Left renal cortex interstitium (tissue), 4 donors: ENCODE data around the gene CATSPERZ. TPM values are rescaled to one million over a fixed set of nuclear protein-coding genes. Genes with fewer than 3 reads are reported as not detected.
A peak's percentile ranks its signal among the peaks of the same experiment; 100 is the strongest.

ENCODE experiments used
- DNase-seq, 4 donors: peaks; one replicate each; pipeline ENCODE4 v3.0.0-alpha.2; 2013; ENCODE audit warnings: low read depth in 4 of 4, low spot score in 2 of 4, missing footprints in 1 of 4
- polyA plus RNA-seq, 4 donors: library from polyadenylated mRNA; unstranded; fragments of 120-200 nt; gene quantifications; one replicate each; pipeline ENCODE4 v1.2.1, GENCODE V29; 2013; ENCODE audit not compliant: insufficient read length in 4 of 4

CATSPERZ gene
- polyA plus RNA-seq, 4 donors, result 0.19 TPM; not detected in 3

DNA sequence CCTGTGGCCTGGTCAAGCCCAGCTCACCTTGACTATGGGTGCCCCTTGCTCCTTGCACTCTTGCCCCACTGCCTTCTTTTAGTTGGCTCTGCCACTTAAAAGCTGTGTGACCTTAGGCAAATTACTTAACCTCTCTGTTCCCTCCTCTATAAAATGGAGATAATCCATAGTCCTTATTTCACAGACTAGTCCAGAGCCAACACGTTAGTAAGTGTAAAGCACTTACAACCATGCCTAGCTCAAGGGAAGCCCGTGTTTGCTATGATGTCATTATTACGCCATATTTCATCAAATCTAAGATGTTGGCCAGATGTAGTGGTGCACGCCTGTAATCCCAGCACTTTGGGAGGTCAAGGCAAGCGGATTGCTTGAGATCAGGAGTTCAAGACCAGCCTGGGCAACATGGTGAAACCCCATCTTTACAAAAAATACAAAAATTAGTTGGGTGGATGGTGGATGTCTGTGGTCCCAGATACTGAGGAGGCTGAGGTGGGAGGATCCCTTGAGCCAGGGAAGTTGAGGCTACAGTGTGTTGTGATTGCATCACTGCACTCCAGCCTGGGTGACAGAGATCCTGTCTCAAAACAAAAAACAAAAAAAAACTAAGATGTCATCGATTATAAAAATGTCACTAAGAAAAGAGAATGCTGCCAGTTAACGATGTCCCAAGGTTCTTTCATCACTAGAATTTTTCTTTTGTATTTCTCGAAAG, 37.5 kb downstream of the CATSPERZ start:
- no peak for DNase-seq

DNA sequence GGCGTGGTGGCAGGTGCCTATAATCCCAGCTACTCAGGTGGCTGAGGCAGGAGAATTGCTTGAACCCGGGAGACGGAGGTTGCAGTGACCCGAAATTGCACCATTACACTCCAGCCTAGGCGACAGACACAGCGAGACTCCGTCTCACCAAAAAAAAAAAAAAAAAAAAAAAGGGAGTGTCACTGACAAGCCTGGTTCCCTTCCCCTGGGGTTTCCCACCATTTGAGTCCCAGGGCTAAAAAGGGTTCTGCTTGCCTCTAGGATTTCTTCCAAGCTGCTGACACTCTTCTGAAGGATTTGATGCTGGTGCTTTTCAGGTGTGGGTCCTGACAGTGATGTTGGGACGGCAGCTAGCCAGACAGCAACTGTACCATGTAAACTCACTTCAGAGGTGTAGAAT, 38.6 kb downstream of the CATSPERZ start:
- DNase-seq, result no peak

DNA sequence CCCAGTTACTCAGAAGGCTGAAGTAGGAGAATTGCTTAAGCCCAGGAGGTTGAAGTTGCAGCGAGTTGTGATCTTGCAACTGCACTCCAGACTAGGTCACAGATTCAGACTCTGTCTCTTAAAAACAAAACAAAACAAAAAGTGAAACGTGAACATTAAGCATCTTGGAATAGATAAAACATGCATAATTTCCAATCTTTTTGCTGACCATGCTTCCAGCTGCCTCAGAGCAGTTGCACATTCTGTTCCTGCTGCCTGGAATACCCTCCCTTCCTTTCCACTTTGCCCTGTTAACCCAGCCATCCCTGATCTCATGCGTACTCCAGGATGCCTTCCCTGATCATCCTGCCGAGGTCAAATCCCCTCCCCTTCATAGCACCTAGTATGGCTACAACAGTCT, 39.1 kb downstream of the CATSPERZ start:
- no peak for DNase-seq

GRCh38 chr11:64339754-64340408, 39.7 kb downstream of the CATSPERZ start, which contains the start of gene CCDC88B:
Gene CCDC88B, plus strand, starts transcription at chr11:64340204. Its CDS starts 63 bp downstream, at chr11:64340267.
- no peak for DNase-seq

DNA sequence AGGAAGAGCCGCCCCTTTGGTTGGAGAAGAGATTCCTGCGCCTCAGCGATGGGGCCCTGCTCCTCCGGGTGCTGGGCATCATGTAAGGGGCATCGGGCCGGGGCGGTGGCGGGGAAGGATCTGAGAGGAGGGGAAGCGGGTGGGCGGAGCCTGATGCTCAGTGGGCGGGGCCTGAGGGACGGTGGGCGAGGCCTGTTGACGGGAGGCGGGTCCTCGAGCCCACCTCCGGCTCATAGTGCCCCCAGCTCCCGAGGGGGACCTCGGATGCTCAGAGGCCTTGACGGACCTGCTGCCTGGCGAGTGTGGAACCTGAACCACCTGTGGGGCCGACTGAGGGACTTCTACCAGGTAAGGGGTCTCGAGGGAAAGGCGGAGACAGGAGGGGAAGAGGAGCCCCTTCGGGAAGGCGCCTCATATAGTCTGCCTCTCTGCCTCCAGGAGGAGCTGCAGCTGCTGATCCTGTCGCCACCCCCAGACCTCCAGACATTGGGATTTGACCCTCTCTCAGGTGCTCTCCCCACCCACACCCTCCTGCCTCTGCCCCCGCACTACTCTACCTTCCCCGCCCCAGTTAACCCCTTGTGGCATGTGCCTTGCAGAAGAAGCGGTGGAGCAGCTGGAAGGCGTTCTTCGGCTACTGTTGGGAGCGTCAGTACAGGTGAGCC, 40.6 kb downstream of the CATSPERZ start:
- DNase-seq, result no peak

- no peak for DNase-seq
Measured at GRCh38 chr11:64341429-64341828, 41.3 kb downstream of the CATSPERZ start.

DNA sequence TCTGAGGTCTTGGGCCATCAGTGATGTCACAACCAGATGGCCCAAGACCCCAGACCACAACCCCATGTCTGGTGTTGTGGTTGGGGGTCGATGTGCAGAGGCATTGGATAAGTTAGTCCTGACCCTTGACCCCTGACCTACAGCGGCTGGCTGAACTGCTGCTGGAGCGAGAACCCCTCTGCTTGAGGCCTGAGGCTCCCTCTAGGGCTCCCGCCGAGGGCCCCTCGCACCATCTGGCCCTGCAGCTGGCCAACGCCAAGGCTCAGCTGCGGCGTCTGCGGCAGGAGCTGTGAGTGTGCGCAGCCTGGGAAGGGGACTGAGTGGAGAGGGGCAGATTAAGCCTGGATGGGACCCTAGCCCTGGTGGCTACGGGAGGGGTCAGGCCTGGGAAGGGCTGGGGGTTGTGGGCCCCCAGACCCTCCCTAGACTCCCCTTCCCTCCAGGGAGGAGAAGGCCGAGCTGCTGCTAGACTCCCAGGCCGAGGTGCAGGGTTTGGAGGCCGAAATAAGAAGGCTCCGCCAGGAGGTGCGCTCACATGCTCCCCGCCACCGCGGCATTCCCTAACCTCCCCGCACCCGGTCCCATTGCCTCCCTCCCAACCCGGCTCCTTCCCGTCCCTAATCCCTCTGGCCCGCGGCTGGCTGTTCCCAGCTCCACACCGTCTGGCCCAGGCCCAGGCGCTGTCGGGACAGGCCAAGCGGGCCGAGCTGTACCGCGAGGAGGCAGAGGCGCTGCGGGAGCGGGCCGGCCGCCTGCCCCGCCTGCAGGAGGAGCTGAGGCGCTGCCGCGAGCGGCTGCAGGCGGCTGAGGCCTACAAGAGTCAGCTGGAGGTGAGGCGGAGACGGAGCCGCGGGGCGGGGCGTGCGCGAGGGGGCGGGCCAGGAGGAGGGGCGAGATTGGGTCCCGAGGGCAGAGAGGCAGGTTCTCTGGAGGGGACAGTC, 42.0 kb downstream of the CATSPERZ start:
- DNase-seq, result peak in 1 of 4 donors; percentile 62

- no peak for DNase-seq
Measured at GRCh38 chr11:64342869-64343745, 42.9 kb downstream of the CATSPERZ start.

- DNase-seq, result no peak
Measured at GRCh38 chr11:64343767-64344559, 43.8 kb downstream of the CATSPERZ start.

- DNase-seq, result no peak
Measured at GRCh38 chr11:64344787-64345186, 44.6 kb downstream of the CATSPERZ start.

GRCh38 chr11:64347193-64347867, 47.2 kb downstream of the CATSPERZ start:
- no peak for DNase-seq

GRCh38 chr11:64348383-64349024, 48.3 kb downstream of the CATSPERZ start:
- DNase-seq, result no peak

DNA sequence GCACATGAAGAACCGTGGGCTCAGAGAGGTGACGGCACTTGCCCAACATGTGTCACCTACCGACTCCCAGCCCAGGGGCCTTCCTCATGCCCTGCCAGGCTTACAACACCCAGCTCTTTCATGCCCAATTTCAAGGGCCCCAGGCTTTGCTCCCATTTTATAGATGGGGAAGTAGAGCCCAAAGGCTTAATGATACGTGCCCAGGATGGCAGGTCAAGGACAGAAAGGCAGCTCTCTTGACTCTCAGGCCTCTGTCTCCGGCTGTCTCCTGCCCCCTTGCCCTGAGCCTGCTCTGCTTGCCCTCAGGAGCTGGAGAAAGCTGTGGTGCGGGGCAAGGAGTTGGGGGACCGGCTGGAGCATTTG, 48.8 kb downstream of the CATSPERZ start:
- no peak for DNase-seq

DNA sequence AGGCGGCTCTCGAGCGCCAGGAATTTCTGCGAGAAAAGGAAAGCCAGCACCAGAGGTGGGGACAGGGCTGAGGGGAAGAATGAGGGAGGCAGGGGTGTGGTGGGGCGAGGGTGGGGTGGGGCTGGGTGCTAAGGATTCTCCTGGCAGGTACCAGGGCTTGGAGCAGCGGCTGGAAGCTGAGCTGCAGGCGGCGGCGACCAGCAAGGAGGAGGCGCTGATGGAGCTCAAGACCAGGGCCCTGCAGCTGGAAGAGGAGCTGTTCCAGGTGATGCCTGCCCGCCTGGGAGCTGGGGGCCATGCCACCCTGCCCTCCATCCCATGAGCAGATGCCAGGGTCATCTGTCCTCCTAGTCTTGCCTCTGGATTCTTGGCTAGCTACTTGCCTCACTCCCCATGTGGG, 49.2 kb downstream of the CATSPERZ start:
- DNase-seq, result no peak

- no peak for DNase-seq
Measured at GRCh38 chr11:64351136-64351631, 51.0 kb downstream of the CATSPERZ start.

DNA sequence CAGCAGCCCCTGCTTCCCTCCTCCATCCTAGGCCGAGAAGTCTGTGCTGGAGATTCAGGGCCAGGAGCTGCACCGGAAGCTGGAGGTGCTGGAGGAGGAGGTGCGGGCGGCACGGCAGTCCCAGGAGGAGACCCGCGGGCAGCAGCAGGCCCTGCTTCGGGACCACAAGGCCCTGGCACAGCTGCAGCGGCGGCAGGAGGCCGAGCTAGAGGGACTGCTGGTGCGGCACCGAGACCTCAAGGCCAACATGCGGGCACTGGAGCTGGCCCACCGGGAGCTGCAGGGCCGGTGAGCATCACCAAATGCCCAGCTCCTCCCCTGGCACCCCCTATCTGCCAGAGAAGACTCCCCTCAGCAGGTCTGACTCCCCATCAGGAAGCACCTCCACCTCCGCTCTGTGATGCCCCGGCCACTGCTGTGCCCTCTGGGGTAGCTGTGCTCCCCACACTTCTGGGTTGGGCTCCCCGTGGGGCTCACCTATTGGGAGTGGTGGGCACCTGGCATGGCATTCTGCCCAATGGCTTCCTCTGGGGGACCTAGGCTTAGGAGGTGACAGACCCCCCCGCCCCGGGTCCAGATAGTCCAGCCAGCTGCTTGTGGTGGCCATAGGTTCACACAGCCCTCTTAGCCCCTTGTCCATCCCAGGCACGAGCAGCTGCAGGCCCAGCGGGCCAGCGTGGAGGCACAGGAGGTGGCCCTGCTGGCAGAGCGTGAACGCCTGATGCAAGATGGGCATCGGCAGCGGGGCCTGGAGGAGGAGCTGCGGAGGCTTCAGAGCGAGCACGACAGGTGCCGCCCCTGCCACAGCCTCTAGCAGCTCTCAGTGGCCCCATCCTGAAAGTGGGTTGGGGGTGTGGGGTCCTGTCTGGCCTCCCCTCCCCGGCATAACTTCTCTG, 52.2 kb downstream of the CATSPERZ start:
- DNase-seq, result no peak
